ENCODE data around the gene KIR2DL3.
"Not testable (repeated sequence)": the region's sequence is repeated elsewhere in the genome, so short reads cannot be mapped to it uniquely, and the experiment has no call there.

DNA sequence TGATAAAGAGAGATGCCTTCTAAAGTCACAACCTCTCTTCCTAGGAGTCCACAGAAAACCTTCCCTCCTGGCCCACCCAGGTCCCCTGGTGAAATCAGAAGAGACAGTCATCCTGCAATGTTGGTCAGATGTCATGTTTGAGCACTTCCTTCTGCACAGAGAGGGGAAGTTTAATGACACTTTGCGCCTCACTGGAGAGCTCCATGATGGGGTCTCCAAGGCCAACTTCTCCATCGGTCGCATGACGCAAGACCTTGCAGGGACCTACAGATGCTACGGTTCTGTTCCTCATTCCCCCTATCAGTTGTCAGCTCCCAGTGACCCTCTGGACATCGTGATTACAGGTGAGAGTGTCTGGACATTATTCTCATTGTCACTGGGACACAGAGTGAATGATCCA is 49.8 kb downstream of the KIR2DL3 start:
- TF ChIP-seq POLR2A (IDR thresholded peaks at IDR 0.05; ENCODE audit: low read depth, low read length); POU2F2 (IDR thresholded peaks at IDR 0.05; ENCODE audit: low read depth, low read length); POLR2AphosphoS5 (IDR thresholded peaks at IDR 0.05; ENCODE audit: low read depth, low read length); TAF1 (IDR thresholded peaks at IDR 0.05; ENCODE audit: low read depth, low read length); PAX5 (IDR thresholded peaks at IDR 0.05; ENCODE audit: insufficient read depth, low read length, severe bottlenecking); SPI1 (IDR thresholded peaks at IDR 0.05; ENCODE audit: low read depth, low read length): not testable (repeated sequence)

All from GM12891 (cell line).